Measurements from ENCODE around the gene TRABD2B.

Gene TRABD2B

DNA sequence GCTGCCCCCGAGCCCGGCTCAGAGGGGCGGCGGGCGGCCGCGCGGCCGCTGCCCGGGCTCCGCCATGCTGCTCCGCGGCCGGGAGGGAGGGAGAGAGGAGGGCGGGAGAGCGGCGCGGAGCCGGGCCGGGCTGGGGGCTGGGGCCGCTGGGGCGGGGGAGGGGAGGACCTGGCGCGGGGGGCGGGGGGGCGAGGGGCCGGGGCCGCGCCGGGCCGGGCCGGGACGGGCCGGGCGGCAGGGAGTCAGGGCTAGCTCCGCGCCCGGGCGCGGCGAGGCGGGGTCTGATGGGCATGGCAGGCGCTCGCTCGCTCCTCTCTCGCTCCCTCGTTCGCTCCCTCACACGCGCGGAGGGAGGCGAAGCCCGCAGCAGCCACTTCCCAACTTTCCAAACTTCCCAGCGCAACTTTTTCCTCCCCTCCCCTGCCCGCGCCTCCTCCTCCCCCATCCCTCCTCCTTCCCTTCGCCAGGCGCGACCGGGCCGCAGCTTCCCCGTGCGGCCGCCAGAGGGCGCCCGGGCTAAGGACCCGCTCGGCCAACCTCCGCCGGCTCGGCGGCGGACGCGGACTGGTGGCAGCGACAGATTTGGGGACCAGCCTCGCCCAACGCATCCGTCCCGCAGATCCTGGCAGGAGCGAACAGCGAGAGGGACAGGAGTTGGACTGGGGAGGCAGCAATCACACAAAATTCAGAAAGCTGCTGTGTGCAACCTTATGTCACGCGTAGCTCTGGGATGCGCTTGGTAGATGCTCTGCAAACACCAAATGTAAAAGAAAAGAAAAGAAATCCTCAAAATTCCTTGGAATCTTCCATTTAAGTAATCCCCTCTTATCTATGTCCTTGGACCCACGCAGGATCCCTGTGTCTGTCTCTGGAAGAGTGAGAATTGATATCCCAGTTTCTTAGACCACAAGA lies at the start of gene TRABD2B:
Gene TRABD2B (minus strand): TSS at position 97 of the 912 bp plus-strand sequence.
- DNase-seq (ENCODE audit: low read depth in 3 of 3): peak; percentile 23 to 58 (median 43)

DNA sequence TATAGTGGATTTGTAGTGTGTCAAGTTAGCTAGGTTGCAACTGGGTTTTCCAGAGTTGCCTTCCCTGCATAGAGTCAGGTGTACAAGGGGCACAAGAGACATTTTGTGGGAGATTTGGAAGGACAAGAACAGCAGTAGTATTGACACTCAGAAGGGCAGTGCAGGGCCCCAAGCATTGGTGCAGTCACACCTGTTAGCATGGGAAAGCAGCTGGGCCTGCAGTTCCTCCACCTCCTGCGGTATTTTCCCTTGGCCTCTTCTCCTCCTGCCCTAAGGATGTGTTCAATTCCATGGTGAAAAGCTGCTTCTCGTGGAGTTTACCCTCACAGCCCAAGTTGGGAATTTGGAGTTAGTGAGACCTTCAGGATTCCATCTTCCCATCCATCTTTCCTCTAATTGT lies 47.1 kb upstream of the TRABD2B start:
- no peak for DNase-seq (ENCODE audit: low read depth in 3 of 3)

DNA sequence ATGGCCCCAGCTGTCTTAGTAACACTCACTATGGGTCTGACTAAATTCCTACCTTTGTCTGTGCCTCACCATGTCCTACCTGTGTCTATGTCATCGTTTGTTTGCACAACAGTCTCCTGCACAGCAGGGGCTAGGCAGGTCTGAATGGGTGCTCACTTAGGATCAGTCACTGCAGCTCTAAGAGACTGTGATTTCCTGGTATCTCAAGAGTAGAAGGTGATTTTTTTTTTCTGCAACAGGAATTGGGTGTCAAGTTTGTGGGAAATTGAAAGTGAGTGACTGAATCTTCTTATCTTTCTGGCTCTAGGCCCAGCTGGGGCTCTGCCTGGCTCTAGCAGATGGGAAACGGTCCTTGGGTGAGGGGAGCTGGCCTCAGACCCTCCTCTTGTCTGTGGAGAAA lies 46.4 kb upstream of the TRABD2B start:
- no peak for DNase-seq (ENCODE audit: low read depth in 3 of 3)

DNA sequence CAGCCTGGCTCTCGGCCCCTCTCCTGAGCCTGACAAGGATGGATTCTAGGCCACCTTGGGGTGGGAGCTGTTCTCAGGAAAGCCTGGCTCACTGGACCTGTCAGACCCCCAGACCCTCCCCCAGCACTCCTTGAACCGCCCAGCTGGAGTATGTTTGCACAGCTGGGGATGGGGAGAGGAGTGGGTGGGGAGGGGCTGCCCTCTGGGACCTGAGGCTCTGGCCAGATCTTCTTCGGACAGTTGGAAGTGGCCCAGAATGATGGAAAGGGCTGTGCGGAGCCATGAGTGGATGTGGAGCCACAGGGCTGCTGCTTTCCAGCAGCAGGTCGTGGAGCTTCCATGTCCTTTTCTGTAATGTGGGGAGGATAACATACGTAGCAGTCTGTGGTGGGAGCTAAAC lies 43.0 kb upstream of the TRABD2B start:
- DNase-seq (ENCODE audit: low read depth in 3 of 3): no peak

DNA sequence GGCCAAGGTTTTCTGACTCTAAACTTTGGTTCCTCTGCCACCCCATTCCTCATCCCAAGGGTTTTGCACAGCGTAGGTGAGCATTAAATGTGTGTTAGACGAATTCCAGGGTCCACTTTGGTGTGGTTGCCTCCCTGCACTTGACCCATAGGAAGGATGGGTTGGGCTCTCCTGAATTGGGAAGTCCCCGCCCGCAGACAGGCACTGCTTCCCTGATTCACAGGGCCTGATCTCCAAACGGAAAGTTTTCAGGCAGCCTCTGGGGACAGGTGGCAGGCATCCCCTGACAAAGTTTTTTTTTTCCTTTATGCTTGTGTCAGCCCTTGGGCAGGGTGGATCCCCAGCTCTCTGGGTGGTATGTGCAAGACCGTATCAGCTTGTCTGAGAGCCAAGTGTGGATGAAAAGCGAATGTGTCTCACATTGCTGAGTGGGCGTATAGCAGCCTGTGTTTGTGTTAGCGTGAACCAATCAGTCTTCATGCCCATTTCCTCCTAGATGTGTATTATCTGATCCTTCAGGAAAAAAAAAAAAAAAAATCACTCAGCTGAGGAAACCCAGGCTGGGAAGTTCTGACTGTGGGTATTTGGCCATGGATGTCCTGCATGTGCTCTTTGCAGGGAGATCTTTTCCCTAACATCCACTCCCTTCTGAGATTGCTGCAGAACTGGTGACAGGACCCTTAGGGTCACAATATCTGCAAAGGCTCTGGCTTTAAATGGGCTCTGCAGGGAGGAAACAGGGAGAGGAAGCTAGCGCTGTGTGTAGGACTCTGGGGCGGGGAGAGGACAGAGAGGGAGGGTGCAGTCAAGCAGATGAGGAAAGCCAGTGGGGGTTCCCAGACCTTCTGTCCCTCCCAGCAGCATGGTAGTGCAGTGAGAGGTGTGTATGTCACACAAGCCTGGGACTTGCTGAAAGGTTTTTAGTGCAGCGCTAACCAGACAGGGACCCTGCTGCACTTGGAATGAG lies 42.2 kb upstream of the TRABD2B start:
- no peak for DNase-seq (ENCODE audit: low read depth in 3 of 3)

DNA sequence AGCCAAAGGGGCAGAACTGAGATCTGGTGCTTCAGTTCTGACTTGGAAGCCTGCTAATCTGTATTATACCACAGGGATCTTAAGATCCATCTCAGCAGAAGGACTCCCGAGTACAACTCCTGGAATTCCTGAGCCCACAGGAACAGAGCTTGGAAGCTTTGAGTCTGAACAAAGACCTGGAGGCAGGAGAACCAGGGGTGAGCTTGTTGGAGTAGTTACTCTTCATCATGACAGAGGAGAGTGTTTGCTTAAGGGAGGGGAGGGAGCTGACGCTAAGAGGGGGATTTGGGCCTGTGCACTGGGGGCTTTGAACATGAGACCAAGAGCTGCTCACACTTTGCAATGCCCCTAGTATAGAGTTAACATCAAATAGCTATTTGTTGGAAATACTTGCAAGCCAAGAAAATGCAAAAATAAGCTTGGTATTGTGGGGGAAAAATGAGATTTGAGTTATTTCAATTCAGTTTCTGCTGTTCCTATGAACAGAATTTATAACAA lies 41.1 kb upstream of the TRABD2B start:
- DNase-seq (ENCODE audit: low read depth in 3 of 3): no peak

DNA sequence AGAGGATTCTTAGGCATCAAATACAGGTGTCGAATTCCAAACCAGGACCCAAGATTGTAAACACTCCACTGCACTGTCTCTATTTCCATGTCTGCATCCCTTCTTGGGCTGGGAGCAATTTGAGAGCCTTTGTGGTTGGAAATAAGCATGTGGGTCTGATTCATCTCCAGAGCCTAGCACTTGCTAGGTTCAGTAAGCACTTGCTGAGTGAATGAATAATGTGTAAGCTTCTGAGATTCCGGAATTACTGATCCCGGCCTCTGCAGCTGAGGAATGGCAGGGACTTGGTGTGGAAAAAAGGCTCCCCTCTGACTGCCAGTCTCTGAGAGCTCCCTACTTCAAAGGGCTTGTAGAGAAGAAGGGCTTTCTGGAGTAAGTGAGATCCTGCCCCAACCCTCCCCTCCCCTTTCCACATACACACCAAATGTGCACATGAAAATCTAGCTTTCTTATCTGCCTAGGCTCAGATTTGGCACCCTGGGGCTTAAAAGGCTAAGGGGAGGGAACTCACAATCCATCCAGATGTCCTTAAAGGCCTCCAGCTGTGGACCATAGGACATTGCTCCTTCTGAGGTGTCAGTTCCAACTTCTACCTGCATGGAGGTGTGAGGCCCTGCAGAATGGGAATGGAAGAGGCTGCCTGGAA lies 39.6 kb upstream of the TRABD2B start:
- no peak for DNase-seq (ENCODE audit: low read depth in 3 of 3)

DNA sequence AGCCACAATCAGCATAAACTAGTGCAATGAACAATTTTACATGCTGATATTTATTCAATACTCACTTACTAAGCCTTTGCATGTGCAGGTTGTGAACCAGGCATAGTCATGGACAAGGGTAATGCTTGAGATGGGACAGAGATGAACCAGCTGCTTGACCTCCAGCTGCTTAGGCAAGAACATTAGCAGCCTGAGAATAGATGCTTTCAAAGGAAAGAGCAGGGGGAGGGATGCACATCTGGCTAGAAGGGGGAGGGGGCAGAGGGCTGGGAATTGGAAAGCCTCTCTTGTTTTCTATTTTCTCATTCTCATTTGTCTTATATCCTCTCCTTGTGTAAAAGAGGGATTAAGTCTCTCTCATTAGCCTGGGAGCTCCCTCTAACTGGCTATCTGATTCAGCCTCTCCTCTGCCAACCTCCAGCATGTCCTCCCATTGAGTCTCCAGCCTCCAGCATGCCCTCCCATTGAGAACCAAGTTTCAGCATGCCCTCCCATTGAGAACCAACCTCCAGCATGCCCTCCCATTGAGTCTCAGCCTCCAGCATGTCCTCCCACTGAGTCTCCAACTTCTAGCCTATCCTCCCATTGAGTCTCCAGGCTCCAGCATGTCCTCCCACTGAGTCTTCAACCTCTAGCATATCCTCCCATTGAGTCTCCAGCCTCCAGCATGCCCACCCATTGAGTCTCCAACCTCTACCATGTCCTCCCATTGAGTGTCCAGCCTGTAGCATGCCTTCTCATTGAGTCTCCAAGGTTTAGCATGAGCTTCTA lies 38.4 kb upstream of the TRABD2B start:
- no peak for DNase-seq (ENCODE audit: low read depth in 3 of 3)

DNA sequence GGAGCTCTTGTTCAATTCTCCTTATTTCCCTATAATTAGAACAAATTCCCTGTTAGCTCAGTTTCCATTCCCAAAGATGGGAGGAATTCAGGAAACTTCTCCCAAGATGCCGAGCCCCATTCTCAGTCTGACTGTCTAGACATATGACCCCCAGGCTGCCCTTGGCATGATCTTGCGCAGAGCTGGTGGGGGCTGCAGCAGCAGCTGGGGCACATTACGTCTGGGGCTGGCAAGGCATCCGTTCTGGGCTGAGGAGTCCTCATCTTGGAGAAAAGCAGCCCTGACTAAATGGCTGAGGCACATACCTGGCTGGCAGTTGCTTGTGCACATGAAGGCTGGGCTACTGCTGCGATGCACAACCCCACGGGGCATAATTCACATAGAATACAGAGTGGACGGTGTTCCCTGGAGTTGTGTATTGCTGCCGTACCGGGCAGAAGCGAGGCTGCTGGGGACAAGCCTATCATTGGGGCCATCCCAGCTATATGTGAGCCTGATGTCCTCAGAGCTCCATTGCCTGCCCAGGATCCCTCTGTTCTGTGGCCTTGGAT lies 36.4 kb upstream of the TRABD2B start:
- DNase-seq (ENCODE audit: low read depth in 3 of 3): no peak

DNA sequence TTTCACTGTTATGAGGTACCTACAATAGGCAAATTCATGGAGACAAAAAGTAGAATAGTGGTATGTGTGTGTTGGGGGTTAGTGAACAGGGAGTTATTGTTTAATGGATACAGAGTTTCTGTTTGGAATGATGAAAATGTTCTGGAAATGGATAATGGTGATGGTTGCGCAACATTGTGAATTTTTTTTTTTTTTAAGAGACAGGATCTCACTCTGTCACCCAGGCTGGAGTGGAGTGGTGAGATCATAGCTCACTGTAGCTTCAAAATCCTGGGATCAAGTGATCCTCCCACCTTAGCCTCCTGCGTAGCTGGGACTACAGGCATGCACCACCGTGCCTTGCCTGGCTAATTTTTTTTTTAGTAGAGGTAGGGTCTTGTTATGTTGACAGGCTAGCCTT lies 34.5 kb upstream of the TRABD2B start:
- no peak for DNase-seq (ENCODE audit: low read depth in 3 of 3)

DNA sequence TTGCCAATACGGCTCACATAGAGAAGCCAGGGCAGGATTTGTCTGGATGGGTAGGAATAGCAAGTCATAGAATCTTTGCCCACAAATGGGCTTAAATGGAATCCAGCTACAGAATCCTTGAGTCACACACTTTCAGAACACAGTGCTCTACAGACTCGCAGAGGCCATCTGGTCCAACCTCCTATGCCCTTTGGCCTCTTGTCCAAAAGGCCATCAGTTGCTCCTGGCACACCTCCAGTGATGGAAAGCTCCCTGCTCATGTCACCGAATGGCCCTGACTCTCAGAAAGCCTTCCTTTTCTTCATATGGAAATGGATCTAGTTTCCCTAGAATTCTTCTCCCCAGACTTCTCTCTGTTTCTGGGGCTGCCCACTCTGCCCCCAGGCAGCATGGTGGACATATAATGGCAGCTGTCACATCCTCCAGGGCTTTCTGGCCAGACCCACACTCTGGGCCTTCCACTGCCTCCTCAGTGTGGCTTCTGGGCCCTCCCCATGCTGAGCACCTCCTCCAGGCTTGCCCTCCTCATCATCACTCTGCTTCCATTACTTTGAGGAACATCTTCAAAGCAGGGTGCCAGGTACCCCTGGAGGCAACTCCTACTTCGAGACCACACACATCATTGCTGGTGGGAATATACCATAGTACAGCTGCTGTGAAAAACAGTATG lies 33.6 kb upstream of the TRABD2B start:
- DNase-seq (ENCODE audit: low read depth in 3 of 3): no peak

DNA sequence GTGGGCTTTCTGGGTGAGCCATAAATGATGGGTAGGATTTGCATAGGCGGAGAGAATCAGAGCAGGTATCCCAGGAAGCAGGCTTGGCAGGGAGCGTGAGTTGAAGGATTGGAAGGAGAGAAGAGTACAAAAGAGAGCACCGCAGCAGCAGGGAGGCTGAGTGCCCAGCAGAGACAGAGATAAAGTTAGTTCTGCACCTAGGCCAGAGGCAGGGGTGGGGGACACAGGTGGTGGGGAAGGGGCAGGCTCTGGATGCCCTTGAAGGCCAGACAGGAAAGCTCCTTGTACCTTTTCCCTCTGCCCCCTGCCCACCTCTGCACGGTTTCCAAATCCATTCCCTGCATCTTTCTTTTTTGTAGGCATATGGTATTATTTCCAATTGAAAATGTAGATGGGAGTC lies 33.0 kb upstream of the TRABD2B start:
- DNase-seq (ENCODE audit: low read depth in 3 of 3): no peak

DNA sequence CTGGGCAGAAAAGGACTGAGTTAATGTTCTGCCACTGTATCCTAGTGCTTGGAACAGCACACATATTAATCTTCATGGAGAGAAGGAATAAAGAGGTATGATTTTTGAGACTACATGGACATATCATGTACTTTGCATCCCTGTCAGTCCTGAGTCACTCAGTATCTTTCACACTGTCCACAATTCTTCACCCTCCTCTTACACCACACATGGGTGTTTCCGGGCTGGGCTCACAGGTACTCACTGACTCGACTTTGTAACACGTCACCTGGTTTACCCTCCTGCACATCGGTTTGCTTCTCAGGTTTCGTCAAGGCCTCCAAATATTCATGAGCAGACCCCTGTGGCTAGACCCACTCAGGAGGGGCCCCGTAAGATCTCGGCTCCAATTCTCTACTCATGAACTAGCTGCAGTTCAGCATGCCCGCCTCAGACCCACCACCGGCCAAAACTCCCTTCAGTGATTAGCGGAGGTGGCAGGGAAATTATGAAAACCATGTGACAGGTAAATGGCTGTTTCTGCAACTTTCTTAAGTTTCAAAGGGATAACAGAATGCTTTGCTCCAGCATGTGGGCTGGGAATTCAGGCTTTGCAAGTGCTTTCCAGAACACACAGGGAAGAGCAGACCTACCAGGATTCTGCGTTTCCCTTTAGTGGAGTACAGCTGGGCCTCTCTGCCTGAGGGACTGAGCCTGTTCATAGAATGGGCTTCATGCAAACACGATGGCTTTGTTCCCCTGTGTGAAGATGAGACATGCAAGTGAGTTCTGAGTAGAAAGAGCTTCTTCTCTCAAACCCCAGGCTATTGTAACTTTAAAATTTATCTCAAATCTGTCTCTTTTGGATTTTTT lies 31.3 kb upstream of the TRABD2B start:
- no peak for DNase-seq (ENCODE audit: low read depth in 3 of 3)

DNA sequence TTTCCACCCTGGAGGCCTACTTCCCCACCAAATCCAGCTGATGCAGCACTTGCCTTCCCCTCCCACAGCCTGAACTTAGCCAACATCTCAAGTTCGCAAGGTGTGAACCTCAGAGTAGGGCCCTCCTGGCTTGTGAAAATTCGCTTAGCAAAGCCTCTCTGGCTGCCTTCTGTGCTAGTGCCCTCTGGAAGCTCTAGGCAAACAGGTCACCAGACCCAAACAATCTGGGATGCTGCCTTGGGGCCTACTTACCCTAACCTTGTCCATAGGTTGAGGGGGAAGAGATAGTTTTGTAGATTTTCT lies 30.3 kb upstream of the TRABD2B start:
- no peak for DNase-seq (ENCODE audit: low read depth in 3 of 3)

DNA sequence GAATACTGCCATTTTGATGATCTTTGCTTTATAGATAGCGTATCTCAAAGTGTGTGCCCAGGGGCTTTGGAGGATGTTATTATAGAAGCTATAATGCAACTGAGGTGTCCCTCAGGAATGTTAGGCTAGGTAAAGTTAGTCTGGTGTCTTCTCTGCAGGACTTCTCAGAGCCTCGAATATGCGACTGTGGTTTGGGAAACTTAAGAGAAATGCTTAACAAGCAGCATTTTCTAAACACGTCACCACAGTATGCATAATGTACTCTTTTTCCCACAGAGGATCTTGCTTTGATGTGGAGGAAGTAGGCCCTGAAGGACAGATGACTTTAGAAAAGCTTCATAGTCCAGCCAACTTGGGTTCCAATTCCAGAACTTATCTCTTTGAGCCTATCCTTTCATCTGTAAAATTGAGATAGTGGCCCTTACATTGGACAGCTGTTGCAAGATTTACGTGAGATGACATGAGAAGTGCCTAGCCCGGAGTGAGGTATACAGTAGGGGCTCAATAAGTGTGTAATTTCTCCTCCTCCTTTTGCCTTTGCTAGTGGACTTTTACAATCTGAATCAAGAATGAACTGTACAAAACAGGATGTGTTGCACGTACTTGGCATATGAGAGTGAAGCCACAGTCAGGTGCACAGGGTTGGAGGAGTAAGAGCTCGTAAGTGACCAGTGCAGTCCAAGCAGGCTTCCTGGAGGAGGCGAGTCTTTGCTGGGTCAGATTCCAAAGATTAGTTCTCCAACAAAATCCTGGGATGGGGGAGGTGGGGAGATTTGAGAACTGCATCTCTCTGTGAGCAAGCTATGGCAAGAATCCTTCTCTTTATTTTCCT lies 29.7 kb upstream of the TRABD2B start:
- no peak for DNase-seq (ENCODE audit: low read depth in 3 of 3)

DNA sequence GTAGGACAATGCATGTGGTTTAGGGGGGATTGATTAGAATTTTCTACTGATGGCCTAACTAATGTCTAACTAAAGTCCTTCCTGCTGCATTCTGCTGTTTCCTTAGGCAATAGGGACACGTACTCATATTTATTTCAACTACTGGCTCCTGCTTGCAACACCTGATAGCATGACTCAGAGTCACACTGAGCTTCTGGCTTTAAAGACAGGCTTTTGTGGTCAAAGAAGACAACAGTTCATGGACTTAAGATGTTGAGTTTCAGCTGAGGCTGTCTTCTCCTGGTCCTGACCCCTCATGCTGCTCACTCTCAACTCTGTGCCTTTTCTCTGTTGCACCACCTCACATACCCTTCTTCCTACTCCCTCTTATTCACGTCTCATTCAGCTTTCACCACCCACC lies 29.1 kb upstream of the TRABD2B start:
- no peak for DNase-seq (ENCODE audit: low read depth in 3 of 3)

DNA sequence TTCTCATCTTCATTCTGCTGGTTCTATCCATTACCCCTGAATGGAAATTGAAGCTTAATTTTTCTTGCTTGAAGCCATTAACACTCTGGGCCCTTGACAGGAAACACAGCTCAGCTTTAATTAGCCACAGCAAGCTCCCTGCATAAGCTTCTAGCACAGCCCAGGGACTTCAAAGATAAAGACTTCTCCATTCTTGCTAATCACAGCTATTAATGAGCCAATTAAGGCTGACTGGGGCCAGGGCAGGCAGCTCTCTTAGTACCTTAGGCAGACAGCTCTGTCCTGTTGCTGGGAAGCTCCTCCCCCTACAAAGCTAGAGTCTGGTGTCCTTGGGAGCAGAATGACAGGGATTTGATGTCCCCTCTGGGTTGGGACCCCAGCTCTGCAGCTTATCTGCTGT lies 27.9 kb upstream of the TRABD2B start:
- DNase-seq (ENCODE audit: low read depth in 3 of 3): no peak

DNA sequence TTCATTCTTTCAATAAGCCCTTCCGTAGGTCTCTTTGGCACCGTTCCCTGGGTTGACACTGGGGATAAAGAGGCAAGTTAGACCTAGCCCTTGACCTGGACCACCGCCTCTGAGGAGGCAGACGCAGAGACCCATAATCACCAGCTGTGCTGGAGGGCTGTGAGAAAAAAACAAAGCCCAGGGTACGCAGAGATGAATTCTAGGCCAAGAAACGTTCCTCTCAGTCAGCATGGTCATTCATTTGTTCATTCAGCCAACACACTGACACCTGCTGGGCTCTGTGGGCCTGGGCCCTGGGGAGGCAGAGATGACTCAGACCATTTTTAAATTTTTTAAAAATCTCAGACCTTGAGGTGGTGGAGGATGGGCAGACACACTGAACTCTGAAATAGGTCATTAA lies 26.3 kb upstream of the TRABD2B start:
- DNase-seq (ENCODE audit: low read depth in 3 of 3): no peak

DNA sequence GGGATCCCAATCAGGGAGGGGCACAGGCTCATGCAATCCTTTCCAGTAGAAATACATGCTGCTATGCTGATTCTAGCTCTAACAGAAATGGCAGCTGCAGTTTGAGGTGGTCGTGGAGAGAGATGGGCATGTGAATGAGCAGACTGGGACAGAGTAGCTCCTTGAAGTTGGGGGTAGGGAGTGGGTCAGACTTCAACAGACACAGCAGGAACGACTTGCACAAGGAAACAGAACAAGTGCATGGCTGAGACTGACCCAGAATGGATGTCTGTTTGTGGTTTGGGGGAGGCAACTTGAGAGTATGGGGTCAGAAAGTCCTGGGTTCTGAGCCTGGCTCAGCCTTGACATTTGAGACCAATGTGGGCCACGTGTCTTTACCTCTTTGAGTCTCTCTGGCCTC lies 25.1 kb upstream of the TRABD2B start:
- no peak for DNase-seq (ENCODE audit: low read depth in 3 of 3)
